Natural killer cell (primary cell): ENCODE measurements around the gene RAD51B. TPM values are rescaled to one million over a fixed set of nuclear protein-coding genes. Genes with fewer than 3 reads are reported as not detected.

Experiments used
- ATAC-seq, 3 donors: fragments of 150-1000 bp in 2 of 3; fragments of 200-7000 bp in 1 of 3; cut with Tn5 transposase; 1 replicate in 1 of 3; 2 replicates in 2 of 3; pipeline ENCODE4 v1.10.0; 2021; ENCODE audit warnings: mild to moderate bottlenecking in 2 of 3, moderate library complexity in 2 of 3
- DNase-seq, 2 donors: peaks; one replicate each; pipeline versions ENCODE4 v3.0.0 to v3.0.0-alpha.2; 2013 to 2021; ENCODE audit warnings: mixed read lengths in 1 of 2
- H3K27ac ChIP-seq: one replicate; pipeline ENCODE4 v1.5.1; 2013; ENCODE audit warnings: mild to moderate bottlenecking, low read length
- H3K27me3 ChIP-seq: one replicate; pipeline ENCODE4 v1.6.1; 2013; ENCODE audit warnings: low read length; ENCODE audit not compliant: control insufficient read depth, insufficient read depth
- H3K36me3 ChIP-seq: one replicate; pipeline ENCODE4 v1.6.1; 2013; ENCODE audit warnings: low read length; ENCODE audit not compliant: control insufficient read depth, insufficient read depth
- H3K4me1 ChIP-seq: one replicate; pipeline ENCODE4 v1.6.1; 2013; ENCODE audit warnings: low read length; ENCODE audit not compliant: control insufficient read depth, insufficient read depth
- H3K4me3 ChIP-seq: one replicate; pipeline ENCODE4 v1.5.1; 2013; ENCODE audit warnings: low read length
- H3K9me3 ChIP-seq: one replicate; pipeline ENCODE4 v1.6.1; 2013; ENCODE audit warnings: low read length; ENCODE audit not compliant: control insufficient read depth, insufficient read depth
- H3K27ac Mint-ChIP-seq, 2 donors: one replicate each; pipeline ENCODE4 v1.8.0; 2022; ENCODE audit warnings: mild to moderate bottlenecking in 2 of 2, mixed read lengths in 2 of 2, moderate library complexity in 1 of 2
- H3K27me3 Mint-ChIP-seq, 2 donors: one replicate each; pipeline ENCODE4 v1.8.0; 2022; ENCODE audit warnings: low read depth in 2 of 2, mixed read lengths in 2 of 2
- H3K36me3 Mint-ChIP-seq: one replicate; pipeline ENCODE4 v1.8.0; 2022; ENCODE audit warnings: mixed read lengths
- H3K4me1 Mint-ChIP-seq, 2 donors: one replicate each; pipeline ENCODE4 v1.8.0; 2022; ENCODE audit warnings: mixed read lengths in 2 of 2
- H3K4me3 Mint-ChIP-seq: one replicate; pipeline ENCODE4 v1.8.0; 2022; ENCODE audit warnings: mild to moderate bottlenecking, moderate library complexity, mixed read lengths
- H3K9me3 Mint-ChIP-seq, 2 donors: one replicate each; pipeline ENCODE4 v1.8.0; 2022; ENCODE audit warnings: mixed read lengths in 2 of 2
- WGBS: methylation state at CpG from one replicate; pipeline ENCODE4 v1.1.7; 2013; ENCODE audit warnings: missing lambda C conversion rate; ENCODE audit not compliant: insufficient coverage; 5-methylcytosine and 5-hydroxymethylcytosine counted together
- intact Hi-C: fragments of 100-400 bp; cut with micrococcal nuclease; formaldehyde crosslinking; loops from one replicate; pipeline ENCODE4 v1.14.2; 2022
- total RNA-seq, 4 donors: library from RNA; stranded (reverse); fragments of 120-200 nt in 1 of 4; gene quantifications; one replicate each; pipeline versions ENCODE4 v1.2.3 to v1.2.4, GENCODE V29; 2013 to 2022
- TF ChIP-seq, protein P1 (sequence below): fragments of 200-600 bp; IDR thresholded peaks from one replicate; pipeline ENCODE4 v1.8.0; 2022; ENCODE audit warnings: antibody characterized with exemption

RAD51B gene
- total RNA-seq, 3 donors from 2014 or later (not counting 1 experiment from before 2014, with no cell fraction given) = 28.1 to 37.6 (median 28.6) TPM

DNA sequence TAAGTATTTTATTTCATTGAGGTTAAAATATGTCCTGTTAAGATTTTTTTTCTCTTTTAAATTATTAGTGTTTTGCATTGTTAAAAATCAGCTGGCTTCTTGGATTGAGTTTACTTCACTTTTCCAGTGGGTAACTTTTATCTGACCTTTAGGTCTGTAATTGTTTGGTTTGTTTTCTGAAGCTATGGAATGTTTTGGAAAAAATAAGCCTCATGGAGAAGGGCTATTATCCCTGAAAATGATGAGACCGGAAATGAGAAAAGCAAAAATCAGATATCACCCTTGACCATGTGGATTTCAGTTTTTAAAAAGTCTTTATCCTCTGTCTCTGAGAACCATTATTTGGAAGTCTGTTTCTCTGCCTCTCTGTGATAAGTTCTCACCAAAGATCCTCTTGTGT lies 180.9 kb downstream of the RAD51B start:
- H3K4me3 ChIP-seq = no peak overlapping the region
- intact Hi-C loops = no loop called here
- H3K27ac Mint-ChIP-seq = no peak overlapping the region
- H3K4me3 Mint-ChIP-seq = no peak overlapping the region
- H3K9me3 Mint-ChIP-seq = no peaks in the 10 kb centered on the region
- no peaks in the 10 kb centered on the region for H3K36me3 Mint-ChIP-seq
- TF ChIP-seq, protein P1, sequence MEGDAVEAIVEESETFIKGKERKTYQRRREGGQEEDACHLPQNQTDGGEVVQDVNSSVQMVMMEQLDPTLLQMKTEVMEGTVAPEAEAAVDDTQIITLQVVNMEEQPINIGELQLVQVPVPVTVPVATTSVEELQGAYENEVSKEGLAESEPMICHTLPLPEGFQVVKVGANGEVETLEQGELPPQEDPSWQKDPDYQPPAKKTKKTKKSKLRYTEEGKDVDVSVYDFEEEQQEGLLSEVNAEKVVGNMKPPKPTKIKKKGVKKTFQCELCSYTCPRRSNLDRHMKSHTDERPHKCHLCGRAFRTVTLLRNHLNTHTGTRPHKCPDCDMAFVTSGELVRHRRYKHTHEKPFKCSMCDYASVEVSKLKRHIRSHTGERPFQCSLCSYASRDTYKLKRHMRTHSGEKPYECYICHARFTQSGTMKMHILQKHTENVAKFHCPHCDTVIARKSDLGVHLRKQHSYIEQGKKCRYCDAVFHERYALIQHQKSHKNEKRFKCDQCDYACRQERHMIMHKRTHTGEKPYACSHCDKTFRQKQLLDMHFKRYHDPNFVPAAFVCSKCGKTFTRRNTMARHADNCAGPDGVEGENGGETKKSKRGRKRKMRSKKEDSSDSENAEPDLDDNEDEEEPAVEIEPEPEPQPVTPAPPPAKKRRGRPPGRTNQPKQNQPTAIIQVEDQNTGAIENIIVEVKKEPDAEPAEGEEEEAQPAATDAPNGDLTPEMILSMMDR = no peak
- H3K9me3 ChIP-seq = no peaks in the 10 kb centered on the region
- H3K27me3 ChIP-seq = no peaks in the 10 kb centered on the region
- DNase-seq = no peak
- H3K27me3 Mint-ChIP-seq = no peaks in the 10 kb centered on the region
- no peak for ATAC-seq
- H3K4me1 Mint-ChIP-seq = peaks cover under 1 to 1% of the 10 kb centered on the region in 2 donors
- H3K4me1 ChIP-seq = no peaks in the 10 kb centered on the region
- H3K36me3 ChIP-seq = no peaks in the 10 kb centered on the region
- no peak overlapping the region for H3K27ac ChIP-seq
- 100% methylated on average over 1 of the region's 1 CpG for WGBS

DNA sequence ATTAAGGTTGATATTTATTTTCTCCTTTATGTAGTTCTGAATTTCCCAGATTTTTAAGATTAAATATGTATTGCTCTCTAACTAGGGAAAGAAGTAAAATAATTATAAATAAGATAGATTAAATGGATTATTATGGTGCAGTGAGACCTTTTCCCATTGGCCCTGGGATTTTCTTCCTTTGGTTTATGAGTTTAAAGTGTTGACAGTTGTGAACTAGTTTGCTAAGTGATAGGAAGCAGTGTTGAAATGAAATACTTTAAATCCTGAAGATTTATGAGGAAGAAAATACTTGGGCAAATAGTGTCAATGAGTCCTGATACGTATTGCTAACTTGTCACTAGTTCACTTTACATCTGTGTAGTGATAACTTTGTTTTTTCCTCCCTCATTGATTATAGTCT lies 188.9 kb downstream of the RAD51B start:
- WGBS = 89% methylated on average over 1 of the region's 1 CpG
- Histone ChIP-seq H3K4me3 (no peak overlapping the region), H3K4me1 (no peaks in the 10 kb centered on the region), H3K9me3 (no peaks in the 10 kb centered on the region), H3K36me3 (no peaks in the 10 kb centered on the region), H3K27ac (no peak overlapping the region), H3K27me3 (no peaks in the 10 kb centered on the region)
- Mint-ChIP-seq H3K27me3 (no peaks in the 10 kb centered on the region), H3K9me3 (no peaks in the 10 kb centered on the region), H3K27ac (no peak overlapping the region), H3K36me3 (no peaks in the 10 kb centered on the region), H3K4me1 (peaks cover 3 to 4% of the 10 kb centered on the region in 2 donors), H3K4me3 (no peak overlapping the region)
- intact Hi-C loops = no loop called here
- TF ChIP-seq, protein P1 = no peak
- ATAC-seq (no peak), DNase-seq (no peak)

DNA sequence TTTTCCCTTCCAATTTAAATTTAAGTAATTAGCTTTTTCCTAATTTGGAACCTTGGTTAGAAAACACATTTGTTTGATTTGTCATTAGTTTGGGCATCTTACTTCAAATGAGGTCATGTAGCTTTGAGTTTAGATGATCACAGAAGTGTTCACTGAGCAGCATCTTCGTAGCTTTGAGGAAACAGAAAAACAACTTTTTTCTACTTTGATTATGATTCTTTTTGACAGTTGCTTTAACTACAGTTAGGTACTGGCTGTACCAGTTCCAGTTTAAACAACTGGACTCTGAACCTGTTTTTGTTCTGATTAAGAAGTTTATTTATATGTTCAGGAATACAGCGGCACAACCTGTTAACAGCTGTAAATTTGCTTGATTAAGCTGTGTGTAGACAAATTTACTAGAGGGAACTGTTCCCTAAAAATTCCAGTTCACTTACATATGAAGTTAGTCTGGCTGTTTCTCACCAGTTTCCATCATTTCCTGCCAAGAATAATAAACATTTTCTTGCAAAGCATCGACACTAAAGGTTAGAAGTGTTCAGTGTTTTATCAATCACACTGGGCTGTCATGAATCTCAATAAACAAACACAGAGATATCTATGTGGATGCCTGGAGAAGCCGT lies 191.9 kb downstream of the RAD51B start:
- no peaks in the 10 kb centered on the region for H3K9me3 ChIP-seq
- no peaks in the 10 kb centered on the region for H3K4me1 Mint-ChIP-seq
- TF ChIP-seq, protein P1 = no peak
- H3K27ac Mint-ChIP-seq = no peak overlapping the region
- no peaks in the 10 kb centered on the region for H3K27me3 ChIP-seq
- DNase-seq (no peak), ATAC-seq (no peak)
- H3K9me3 Mint-ChIP-seq = no peaks in the 10 kb centered on the region
- H3K36me3 Mint-ChIP-seq = no peaks in the 10 kb centered on the region
- no peaks in the 10 kb centered on the region for H3K36me3 ChIP-seq
- H3K4me3 ChIP-seq = no peak overlapping the region
- WGBS = 100% methylated on average over 3 of the region's 4 CpGs
- no peak overlapping the region for H3K27ac ChIP-seq
- no peak overlapping the region for H3K4me3 Mint-ChIP-seq
- intact Hi-C loops = no loop called here
- H3K4me1 ChIP-seq = no peaks in the 10 kb centered on the region
- peaks cover 0 to 3% of the 10 kb centered on the region in 2 donors for H3K27me3 Mint-ChIP-seq

DNA sequence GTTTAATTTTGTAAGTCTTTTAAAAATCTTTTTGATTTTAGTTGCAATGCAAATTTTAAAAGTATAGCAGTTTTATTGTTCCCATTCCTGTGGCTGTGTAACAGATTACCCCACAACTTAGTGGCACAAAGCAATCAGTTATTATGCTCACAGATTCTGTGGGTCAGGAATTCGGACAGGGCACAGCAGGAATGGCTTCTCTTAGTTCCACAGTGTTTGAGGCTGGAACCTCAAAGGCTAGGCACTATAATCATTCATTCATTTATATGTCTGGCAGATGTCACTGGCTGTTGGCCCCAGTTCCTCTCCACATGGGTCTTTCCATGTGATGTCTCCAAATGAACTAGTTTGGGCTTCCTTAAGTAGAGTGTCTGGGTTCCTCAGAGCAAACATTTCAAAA lies 193.3 kb downstream of the RAD51B start:
- Mint-ChIP-seq H3K9me3 (no peaks in the 10 kb centered on the region), H3K36me3 (no peaks in the 10 kb centered on the region), H3K4me1 (no peaks in the 10 kb centered on the region), H3K4me3 (no peak overlapping the region), H3K27ac (no peak overlapping the region), H3K27me3 (peaks cover 0 to 3% of the 10 kb centered on the region in 2 donors)
- DNase-seq (no peak), ATAC-seq (no peak)
- intact Hi-C loops = no loop called here
- 100% methylated on average over 1 of the region's 1 CpG for WGBS
- no peaks in the 10 kb centered on the region for H3K36me3 ChIP-seq
- no peaks in the 10 kb centered on the region for H3K27me3 ChIP-seq
- no peaks in the 10 kb centered on the region for H3K9me3 ChIP-seq
- no peaks in the 10 kb centered on the region for H3K4me1 ChIP-seq
- no peak overlapping the region for H3K4me3 ChIP-seq
- H3K27ac ChIP-seq = no peak overlapping the region
- TF ChIP-seq, protein P1 = no peak
